OCI-LY3 (cell line): ENCODE results near the gene KLK11.

Source experiments
- H2AFZ ChIP-seq: fragments of 200-600, 300-600 bp; shearing (Covaris generic); 2 replicates; pipeline ENCODE4 v1.6.0; 2014; ENCODE audit warnings: antibody characterized with exemption, low read depth, low read length
- H3K27ac ChIP-seq: fragments of 200-600, 300-600 bp; sonication (generic); 2 replicates; pipeline ENCODE4 v1.5.1; 2014; ENCODE audit warnings: mild to moderate bottlenecking, low read length, moderate library complexity, mixed read lengths
- H3K27me3 ChIP-seq: fragments of 200-600, 300-600 bp; sonication (generic); 2 replicates; pipeline ENCODE4 v1.6.1; 2014; ENCODE audit warnings: low read depth, low read length, mixed read lengths
- H3K36me3 ChIP-seq: fragments of 200-600, 300-600 bp; sonication (generic); replicated peaks from 2 replicates; pipeline ENCODE3; 2014; ENCODE audit warnings: low read depth, low read length, mixed read lengths
- H3K4me1 ChIP-seq: fragments of 300-600, 200-600 bp; sonication (generic); 2 replicates; pipeline ENCODE4 v1.6.1; 2014; ENCODE audit warnings: low read length, mixed read lengths
- H3K4me2 ChIP-seq: fragments of 200-600, 300-600 bp; sonication (generic); 2 replicates; pipeline ENCODE4 v1.6.1; 2014; ENCODE audit warnings: low read length, mixed read lengths
- H3K4me3 ChIP-seq: fragments of 300-600, 200-600 bp; sonication (generic); 2 replicates; pipeline ENCODE4 v1.5.1; 2014; ENCODE audit warnings: antibody characterized with exemption, mild to moderate bottlenecking, low read length, moderate library complexity
- H3K79me2 ChIP-seq: fragments of 300-600, 200-600 bp; shearing (Covaris generic); 2 replicates; pipeline ENCODE4 v1.6.1; 2014; ENCODE audit warnings: mild to moderate bottlenecking, low read length, mixed read lengths
- H3K9ac ChIP-seq: fragments of 300-600, 200-600 bp; shearing (Covaris generic); 2 replicates; pipeline ENCODE4 v1.6.0; 2014; ENCODE audit warnings: mild to moderate bottlenecking, low read length, moderate library complexity
- H3K9me3 ChIP-seq: fragments of 200-600, 300-600 bp; shearing (Covaris generic); 2 replicates; pipeline ENCODE4 v1.6.1; 2014; ENCODE audit warnings: low read length, mixed read lengths; ENCODE audit not compliant: insufficient read depth
- H4K20me1 ChIP-seq: fragments of 200-600, 300-600 bp; sonication (generic); 2 replicates; pipeline ENCODE4 v1.6.1; 2016; ENCODE audit warnings: low read length, mixed read lengths; ENCODE audit not compliant: insufficient read depth
- CTCF ChIP-seq: fragments of 200-600, 300-600 bp; sonication (generic); IDR thresholded peaks from 2 replicates; pipeline ENCODE4 v1.5.1; 2014; ENCODE audit warnings: antibody characterized with exemption, low read length, low read depth
- EZH2phosphoT487 ChIP-seq: fragments of 200-600 bp; shearing (Covaris generic); IDR thresholded peaks from 2 replicates; pipeline ENCODE4 v1.6.1; 2018; ENCODE audit warnings: antibody characterized with exemption, mixed run types, low read depth

KLK11 gene, protein sequence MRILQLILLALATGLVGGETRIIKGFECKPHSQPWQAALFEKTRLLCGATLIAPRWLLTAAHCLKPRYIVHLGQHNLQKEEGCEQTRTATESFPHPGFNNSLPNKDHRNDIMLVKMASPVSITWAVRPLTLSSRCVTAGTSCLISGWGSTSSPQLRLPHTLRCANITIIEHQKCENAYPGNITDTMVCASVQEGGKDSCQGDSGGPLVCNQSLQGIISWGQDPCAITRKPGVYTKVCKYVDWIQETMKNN

GRCh38 chr19:51026554-51026831 is at the start of gene KLK11:
TSS of gene KLK11 (minus strand) at chr19:51026616. CDS start at chr19:51025631, 985 bp downstream.
- Histone ChIP-seq H3K36me3 (no peaks in the 10 kb centered on the region), H4K20me1 (no peaks in the 10 kb centered on the region), H3K27me3 (peaks cover 14% of the 10 kb centered on the region; the same call in 1 of the 2 replicates), H3K27ac (no peak within 1 kb of the TSS), H3K79me2 (no peaks in the 10 kb centered on the region), H2AFZ (no peak within 1 kb of the TSS), H3K9me3 (no peaks in the 10 kb centered on the region), H3K9ac (no peak within 1 kb of the TSS), H3K4me2 (no peak within 1 kb of the TSS), H3K4me1 (no peaks in the 10 kb centered on the region), H3K4me3 (no peak within 1 kb of the TSS)
- TF ChIP-seq EZH2phosphoT487 (no peak), CTCF (no peak)

- H2AFZ ChIP-seq, result no peak overlapping the region
- H3K79me2 ChIP-seq, result no peaks in the 10 kb centered on the region
- no peak overlapping the region for H3K9ac ChIP-seq
- no peak overlapping the region for H3K27ac ChIP-seq
- no peaks in the 10 kb centered on the region for H4K20me1 ChIP-seq
- H3K4me1 ChIP-seq, result no peaks in the 10 kb centered on the region
- H3K4me2 ChIP-seq, result no peak overlapping the region
- H3K27me3 ChIP-seq, result peaks cover 26% of the 10 kb centered on the region
- no peak overlapping the region for H3K4me3 ChIP-seq
- H3K36me3 ChIP-seq, result no peaks in the 10 kb centered on the region
- H3K9me3 ChIP-seq, result 0 out of 2 replicates have a peak, but pooled peaks cover 5% of the 10 kb centered on the region
- no peak for TF ChIP-seq EZH2phosphoT487
- no peak for TF ChIP-seq CTCF
Observed at GRCh38 chr19:51075998-51076397, 49.6 kb upstream of the KLK11 start.

- TF ChIP-seq EZH2phosphoT487, result no peak
- TF ChIP-seq CTCF, result no peak
Observed at GRCh38 chr19:51071095-51071405, 44.6 kb upstream of the KLK11 start.

GRCh38 chr19:51070334-51071094 is 44.1 kb upstream of the KLK11 start:
- no peaks in the 10 kb centered on the region for H4K20me1 ChIP-seq
- no peak overlapping the region for H2AFZ ChIP-seq
- H3K36me3 ChIP-seq, result no peaks in the 10 kb centered on the region
- H3K4me2 ChIP-seq, result no peak overlapping the region
- H3K27me3 ChIP-seq, result peaks cover 49% of the 10 kb centered on the region
- TF ChIP-seq CTCF, result no peak
- no peak for TF ChIP-seq EZH2phosphoT487
- 0 out of 2 replicates have a peak, but pooled peaks cover 5% of the 10 kb centered on the region for H3K9me3 ChIP-seq
- no peak overlapping the region for H3K9ac ChIP-seq
- H3K27ac ChIP-seq, result no peak overlapping the region
- H3K79me2 ChIP-seq, result no peaks in the 10 kb centered on the region
- H3K4me3 ChIP-seq, result no peak overlapping the region
- no peaks in the 10 kb centered on the region for H3K4me1 ChIP-seq

More at GRCh38 chr19:51071095-51071405, 44.6 kb upstream of the KLK11 start:
- Histone ChIP-seq H3K4me2 (no peak overlapping the region), H3K27me3 (peaks cover 51% of the 10 kb centered on the region), H3K9ac (no peak overlapping the region), H3K27ac (no peak overlapping the region), H3K9me3 (0 out of 2 replicates have a peak, but pooled peaks cover 5% of the 10 kb centered on the region), H2AFZ (no peak overlapping the region), H3K4me3 (no peak overlapping the region), H3K79me2 (no peaks in the 10 kb centered on the region), H3K4me1 (no peaks in the 10 kb centered on the region), H4K20me1 (no peaks in the 10 kb centered on the region), H3K36me3 (no peaks in the 10 kb centered on the region)
